Activated T-cell treated with anti-CD3 and anti-CD28 coated beads for 48 hours (primary cell): ENCODE results near the gene C11orf97.
"Not testable (repeated sequence)": the region's sequence is repeated elsewhere in the genome, so short reads cannot be mapped to it uniquely, and the experiment has no call there.

Experiments used
- DNase-seq: peaks from one replicate; pipeline ENCODE4 v3.0.0-alpha.2; 2020; ENCODE audit warnings: low read depth

C11orf97 gene

DNA sequence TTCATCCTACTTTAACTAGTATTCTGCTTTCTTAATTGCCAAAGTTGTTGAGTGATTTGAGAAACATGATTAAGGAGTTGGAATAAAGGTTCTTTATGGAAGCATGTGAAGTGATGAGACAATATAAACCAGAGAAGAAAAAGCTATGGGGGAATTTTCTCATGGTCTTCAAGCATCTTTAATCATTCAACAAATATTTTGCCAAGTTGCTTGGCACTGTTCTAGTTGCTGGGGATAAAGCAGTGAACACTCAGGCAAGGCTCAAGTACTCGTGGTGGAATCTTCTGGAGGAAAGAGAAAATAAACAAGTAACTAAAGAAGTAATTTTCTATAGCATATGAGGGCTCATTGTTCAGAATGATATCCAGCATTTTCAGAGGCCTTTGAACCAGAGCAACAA, 45.7 kb downstream of the C11orf97 start:
- no peak for DNase-seq

DNA sequence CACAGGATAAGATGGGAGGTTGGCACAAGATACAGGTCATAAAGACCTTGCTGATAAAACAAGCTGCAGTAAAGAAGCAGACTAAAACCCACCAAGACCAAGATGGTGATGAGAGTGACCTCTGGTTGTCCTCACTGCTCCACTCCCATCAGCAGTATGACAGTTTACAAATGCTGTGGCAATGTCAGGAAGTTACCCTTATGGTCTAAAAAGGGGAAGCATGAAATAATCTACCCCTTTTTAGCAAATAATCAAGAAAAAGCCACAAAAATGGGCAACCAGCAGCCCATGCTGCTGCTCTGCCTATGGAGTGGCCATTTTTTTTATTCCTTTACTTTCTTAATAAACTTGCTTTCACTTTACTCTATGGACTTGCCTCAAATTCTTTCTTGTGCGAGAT, 46.2 kb downstream of the C11orf97 start:
- DNase-seq, result no peak

DNA sequence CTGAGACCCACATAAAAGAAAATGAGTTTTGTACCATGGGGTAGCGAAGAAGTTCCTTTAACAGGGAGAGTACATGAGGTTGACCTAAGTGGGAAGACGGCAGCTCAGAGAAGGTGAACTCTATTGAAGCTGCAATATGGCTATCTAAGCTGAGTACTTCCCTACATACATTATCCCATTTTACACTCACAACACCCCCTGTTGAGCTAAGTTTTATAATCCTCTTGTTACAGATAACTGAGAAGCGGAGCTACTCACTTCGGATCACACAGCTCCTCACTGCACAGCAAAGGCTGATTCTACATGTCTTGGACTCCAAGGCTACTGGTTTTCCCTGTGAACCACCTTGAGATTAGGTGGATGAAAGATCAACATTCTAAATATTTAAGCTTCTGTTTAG, 46.7 kb downstream of the C11orf97 start:
- no peak for DNase-seq

DNA sequence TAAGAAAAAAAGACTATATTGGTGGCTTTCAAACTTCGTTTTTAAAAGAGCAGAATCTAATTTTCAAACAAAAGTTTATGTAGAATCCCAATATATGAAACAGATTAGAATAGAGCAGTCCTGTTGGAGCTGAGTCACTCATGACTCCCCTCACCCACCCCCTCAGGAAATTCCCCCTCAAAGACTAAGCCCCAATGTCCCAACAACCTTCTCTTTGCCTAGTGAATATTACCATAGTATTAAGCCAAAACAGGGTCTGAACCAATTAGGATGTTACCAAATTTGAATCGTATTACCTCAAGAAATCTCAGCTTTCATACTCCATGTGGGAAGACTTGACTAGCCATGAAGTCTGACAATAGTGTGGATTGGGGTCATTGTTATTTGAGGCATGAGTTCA, 47.1 kb downstream of the C11orf97 start:
- DNase-seq, result no peak

DNA sequence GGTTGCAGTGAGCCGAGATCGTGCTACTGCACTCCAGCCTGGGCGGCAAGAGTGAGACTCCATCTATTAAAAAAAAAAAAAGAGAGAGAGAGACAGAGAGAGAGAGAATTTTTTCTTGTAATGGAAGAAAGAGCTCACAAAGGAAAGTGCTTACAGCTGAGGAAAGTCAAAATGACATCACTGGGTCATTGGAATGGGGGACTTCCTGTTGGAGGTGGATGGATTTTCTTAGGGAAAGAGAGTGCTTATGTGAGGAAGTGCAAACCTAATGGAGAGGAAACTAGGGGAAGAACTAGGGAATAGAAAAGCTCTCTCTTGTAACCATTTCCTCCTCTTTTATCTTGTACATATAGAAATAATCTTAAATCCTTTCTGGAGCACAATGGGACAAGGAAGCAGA, 48.6 kb downstream of the C11orf97 start:
- no peak for DNase-seq

DNA sequence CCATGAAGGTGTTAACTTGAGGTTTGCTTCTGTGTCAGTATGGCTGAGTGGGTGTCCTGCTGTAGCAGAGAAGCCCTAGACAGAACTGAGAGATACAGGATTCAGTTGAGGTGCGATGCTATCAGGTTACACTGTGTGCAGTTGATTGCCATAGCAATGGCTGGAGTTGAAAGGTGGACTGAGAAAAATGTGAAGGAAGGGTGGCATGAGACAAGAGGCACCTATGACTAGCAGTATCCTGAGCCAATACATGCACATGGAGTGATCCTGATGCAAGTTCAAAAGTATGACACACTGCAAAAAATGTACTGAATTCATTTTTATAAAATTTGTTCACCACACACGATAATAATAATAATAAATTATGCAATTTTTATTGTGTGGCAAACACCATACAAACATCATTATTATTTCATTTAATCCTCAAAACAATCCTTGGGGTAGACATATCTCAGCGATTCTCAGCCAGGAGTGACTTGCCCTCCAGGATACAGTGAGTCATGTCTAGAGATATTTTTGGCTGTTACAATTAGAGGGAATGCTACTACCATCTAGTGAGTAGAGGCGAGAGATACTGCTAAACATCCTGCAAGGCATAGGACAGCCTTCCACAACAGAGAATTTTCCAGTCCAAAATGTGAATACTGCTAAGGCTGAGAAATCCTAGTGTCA, 51.1 kb downstream of the C11orf97 start:
- DNase-seq, result no peak

DNA sequence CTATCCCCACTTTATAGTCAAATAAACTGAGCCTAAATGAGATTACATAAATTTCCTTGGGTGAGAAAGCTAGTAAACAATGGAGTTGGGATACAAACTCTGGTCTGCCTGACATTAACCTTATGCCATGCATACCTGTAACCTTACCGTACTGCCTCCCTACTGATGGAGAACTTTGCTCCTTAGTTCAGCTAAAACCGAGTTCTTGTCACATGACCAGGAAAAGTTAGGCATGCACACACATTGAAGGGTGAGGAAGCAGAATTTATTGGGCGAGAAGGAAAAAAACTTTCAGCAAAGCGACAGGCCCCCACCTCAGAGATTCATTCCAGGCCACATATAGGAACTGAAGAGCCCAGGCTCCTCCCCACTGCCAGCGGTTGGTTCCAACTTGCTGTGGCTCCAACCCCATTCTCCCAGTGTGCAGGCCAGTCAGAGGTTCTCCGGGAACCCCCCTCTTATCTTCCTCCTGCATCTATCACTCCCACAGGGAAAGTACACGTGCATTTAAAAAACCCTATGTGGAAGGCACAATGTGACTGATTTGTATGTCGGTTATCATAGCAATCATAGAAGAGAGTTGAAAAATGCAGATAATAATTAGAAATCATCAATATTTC, 51.7 kb downstream of the C11orf97 start:
- DNase-seq, result no peak

DNA sequence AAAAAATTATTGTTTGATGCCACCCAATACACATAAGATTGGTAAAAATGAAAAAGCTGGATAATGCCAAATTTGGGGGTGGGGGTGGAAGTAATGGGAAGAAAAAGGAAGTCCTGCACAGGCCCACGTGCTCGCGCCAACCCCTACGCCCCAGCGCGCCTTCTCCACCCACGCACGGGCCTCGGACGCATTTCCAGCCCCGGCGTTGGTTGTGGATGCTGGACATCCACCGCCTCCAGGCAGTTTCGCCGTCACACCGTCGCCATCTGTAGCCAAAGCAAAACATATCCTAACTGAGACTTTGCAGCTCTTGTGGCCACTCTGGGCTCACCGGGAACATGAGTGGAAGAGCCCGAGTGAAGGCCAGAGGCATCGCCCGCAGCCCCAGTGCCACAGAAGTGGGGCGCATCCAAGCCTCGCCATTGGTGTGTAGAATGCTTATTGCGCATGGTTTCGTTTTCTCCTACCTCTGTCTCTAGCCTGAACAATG, 55.0 kb downstream of the C11orf97 start, which contains the start of gene PIWIL4:
Gene PIWIL4, plus strand, starts transcription at position 188 of the 490 bp plus-strand sequence. Its CDS starts 151 bp downstream, at position 339.
- no peak for DNase-seq

DNA sequence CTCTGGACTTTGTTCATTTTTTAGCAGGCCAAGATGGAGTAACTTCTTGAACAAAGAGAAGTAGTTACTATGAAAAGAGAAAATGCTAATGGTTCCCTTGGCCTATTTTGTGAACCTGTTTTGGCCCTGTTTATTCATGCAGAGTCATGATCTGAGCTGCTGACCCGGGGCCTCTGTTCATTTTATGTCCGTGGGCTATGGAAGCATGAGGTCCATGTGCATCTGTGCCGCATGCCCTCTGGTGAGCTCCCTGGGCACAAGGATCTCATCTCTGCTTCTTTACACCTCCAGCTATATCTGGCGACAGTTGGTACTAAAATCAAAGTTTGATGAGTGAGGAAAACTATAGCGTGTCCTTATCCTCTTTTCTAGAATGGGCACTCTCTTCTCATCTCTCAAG, 55.9 kb downstream of the C11orf97 start:
- no peak for DNase-seq

DNA sequence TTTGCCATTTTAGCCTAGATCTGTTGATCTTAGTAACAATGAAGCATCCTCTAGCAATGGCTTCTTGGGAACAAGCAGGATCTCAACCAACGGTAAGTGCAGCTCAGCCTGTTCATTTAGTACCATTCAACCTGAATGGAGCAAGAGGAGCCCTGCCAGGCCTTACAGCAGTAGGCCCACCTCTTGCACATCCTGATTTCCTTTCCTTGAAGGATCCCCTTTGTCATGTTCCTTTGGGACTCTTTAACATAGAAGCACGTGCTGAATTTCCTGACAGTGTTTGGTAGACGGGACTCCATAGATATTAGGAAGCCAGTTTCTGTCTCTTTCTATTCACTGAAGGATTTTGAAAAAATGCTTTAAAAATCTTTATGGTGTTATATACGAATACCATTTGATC, 56.5 kb downstream of the C11orf97 start:
- DNase-seq, result no peak

DNA sequence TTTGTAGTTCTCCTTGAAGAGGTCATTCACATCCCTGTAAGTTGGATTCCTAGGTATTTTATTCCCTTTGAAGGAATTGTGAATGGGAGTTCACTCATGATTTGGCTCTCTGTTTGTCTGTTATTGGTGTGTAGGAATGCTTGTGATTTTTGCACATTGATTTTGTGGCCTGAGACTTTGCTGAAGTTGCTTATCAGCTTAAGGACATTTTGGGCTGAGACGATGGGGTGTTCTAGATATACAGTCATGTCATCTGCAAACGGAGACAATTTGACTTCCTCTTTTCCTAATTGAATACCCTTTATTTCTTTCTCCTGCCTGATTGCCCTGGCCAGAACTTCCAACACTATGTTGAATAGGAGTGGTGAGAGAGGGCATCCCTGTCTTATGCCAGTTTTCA, 60.7 kb downstream of the C11orf97 start:
- DNase-seq, result not testable (repeated sequence)

DNA sequence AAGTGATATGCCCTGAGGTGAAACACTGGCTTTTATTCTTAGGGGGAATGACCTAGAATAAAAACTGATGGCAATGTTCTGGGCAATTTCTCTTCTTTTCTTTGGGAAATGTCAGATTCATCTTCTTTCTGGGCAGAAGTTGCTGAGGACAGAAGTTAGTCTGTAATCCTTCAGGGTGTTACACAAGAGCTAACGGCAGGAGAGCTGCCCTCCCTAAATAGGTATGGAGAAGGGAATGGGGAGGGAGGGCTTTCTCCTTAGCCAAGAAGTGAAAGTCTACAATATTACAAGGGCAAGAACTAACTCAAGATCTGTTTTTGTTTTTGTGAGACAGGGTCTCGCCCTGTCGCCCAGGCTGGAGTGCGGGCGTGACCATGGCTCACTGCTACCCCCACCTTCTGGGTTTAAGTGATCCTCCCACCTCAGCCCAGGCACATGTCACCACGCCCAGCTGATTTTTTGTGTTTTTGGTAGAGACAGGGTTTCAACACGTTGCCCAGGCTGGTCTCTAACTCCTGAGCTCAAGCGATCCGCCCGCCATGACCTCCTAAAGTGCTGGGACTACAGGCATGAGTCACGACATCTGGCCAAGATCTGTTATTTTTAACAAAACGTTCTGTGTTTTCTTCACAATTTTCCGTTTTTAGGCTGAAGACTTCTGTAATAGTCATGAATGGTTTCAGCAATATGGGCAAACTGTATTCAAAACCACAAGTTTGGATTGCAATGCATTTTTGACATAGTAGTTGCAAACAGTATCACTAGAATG, 62.1 kb downstream of the C11orf97 start:
- DNase-seq, result no peak

DNA sequence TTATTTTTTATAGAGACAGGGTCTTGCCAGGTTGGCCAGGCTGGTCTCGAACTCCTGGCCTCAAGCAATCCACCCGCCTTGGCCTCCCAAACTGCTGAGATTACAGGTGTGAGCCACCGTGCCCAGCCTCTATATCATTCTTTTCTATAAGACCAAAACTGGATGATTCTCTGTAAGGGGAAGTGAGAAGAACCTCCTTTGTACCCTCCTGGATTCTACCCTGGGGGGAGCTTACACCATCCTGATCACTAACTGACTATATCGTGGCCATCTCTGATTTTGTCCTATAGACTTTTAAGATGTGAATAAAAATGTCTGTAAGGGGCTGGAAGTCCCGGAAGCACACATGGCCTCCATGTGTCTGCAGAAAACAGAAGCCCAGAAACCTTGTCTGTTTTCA, 64.0 kb downstream of the C11orf97 start:
- no peak for DNase-seq

DNA sequence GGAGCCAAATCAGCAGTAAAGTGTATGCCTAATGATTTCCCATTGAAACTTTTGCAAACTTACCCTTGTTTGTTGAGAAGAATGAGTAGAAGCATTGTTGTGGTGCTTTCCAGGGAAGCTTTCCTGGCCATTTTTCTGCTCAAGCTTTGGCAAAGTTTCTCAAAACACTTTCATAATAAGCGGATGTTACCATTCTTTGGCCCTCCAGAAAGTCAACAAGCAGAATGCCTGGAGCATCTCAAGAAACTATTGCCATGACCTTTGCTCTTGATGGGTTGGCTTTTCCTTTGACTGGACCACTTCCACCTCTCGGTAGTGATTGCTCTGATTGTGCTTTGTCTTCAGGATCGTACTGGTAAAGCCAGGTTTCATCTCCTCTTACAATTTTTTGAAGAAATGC, 65.6 kb downstream of the C11orf97 start:
- DNase-seq, result no peak
